VCaP (cell line): Measurements from ENCODE around the gene KLK15.

Experiments used
- H3K27ac ChIP-seq: fragments of 450-650 bp; 2 replicates; pipeline ENCODE4 v1.5.1; 2017
- CTCF ChIP-seq: fragments of 450-650 bp; conservative IDR thresholded peaks from 2 replicates; pipeline ENCODE4 v1.5.1; 2017; ENCODE audit warnings: mild to moderate bottlenecking, moderate library complexity

KLK15 gene

GRCh38 chr19:50835103-50835784 lies 1.9 kb upstream of the KLK15 start:
- H3K27ac ChIP-seq, result peak overlapping the region; percentile 100
- no peak for TF ChIP-seq CTCF

- peak overlapping the region; percentile 100; the same call in 1 of the 2 replicates for H3K27ac ChIP-seq
- no peak for TF ChIP-seq CTCF
Observed at GRCh38 chr19:50833802-50834167, 411 bp upstream of the KLK15 start.

- no peak overlapping the region for H3K27ac ChIP-seq
- no peak for TF ChIP-seq CTCF
Observed at GRCh38 chr19:50832666-50833065, 708 bp downstream of the KLK15 start.

- no peak for TF ChIP-seq CTCF
- no peak overlapping the region for H3K27ac ChIP-seq
Observed at GRCh38 chr19:50831026-50831396, 2.4 kb downstream of the KLK15 start.

GRCh38 chr19:50830266-50831025 lies 2.9 kb downstream of the KLK15 start:
- no peak overlapping the region for H3K27ac ChIP-seq
- no peak for TF ChIP-seq CTCF

GRCh38 chr19:50829801-50830200 lies 3.6 kb downstream of the KLK15 start:
- no peak for TF ChIP-seq CTCF
- H3K27ac ChIP-seq, result no peak overlapping the region

- no peak for TF ChIP-seq CTCF
- H3K27ac ChIP-seq, result no peak overlapping the region
Observed at GRCh38 chr19:50827476-50827875, 5.9 kb downstream of the KLK15 start.
